HCT116 (cell line): ENCODE measurements around the gene CCDC91. TPM values are rescaled to one million over a fixed set of nuclear protein-coding genes. Genes with fewer than 3 reads are reported as not detected.

Source experiments
- ATAC-seq: fragments of 200-7000 bp; cut with Tn5 transposase; 2 replicates; pipeline ENCODE4 v1.9.1; 2020; ENCODE audit warnings: mild to moderate bottlenecking, moderate library complexity
- BruUV-seq: library from RNA; stranded (reverse); fragments of 400-500 nt; replicated peaks from 2 replicates; lab custom pipeline; 2021; lab: Mats Ljungman, UMichigan
- CTCF ChIA-PET: fragments of 300-600 bp; sonication (Branson Sonifier 250); formaldehyde crosslinking; loops from one replicate; lab custom pipeline; 2021; ENCODE audit warnings: antibody characterized with exemption; lab: Charles Lee
- POLR2A ChIA-PET: fragments of 300-600, 350-600 bp; sonication (Branson Sonifier 250); formaldehyde crosslinking; loops from one replicate; lab custom pipeline; 2021; ENCODE audit warnings: antibody characterized with exemption; lab: Charles Lee
- RAD21 ChIA-PET, 2 experiments: fragments of 300-600 bp; sonication (Branson Sonifier 250); formaldehyde crosslinking; loops; one replicate each; lab custom pipeline; 2023; ENCODE audit warnings: low total read pairs in 2 of 2; ENCODE audit not compliant: uncharacterized antibody in 2 of 2, unreplicated experiment in 2 of 2, low non-redundant PET in 1 of 2; lab: Charles Lee
- DNase-seq: peaks from one replicate; pipeline ENCODE4 v3.0.0-alpha.2; 2010; ENCODE audit warnings: low read depth, low spot score
- H2AFZ ChIP-seq: fragments of 200-600 bp; shearing (Covaris generic), sonication (generic); 2 replicates; pipeline ENCODE4 v1.6.1; 2017; ENCODE audit warnings: low read depth, mixed run types, mixed read lengths, antibody characterized with exemption, low read length; ENCODE audit not compliant: poor library complexity, severe bottlenecking
- H3K27ac ChIP-seq: 2 replicates; pipeline ENCODE4 v1.5.1; 2012; ENCODE audit warnings: low read depth, low read length
- H3K27me3 ChIP-seq: fragments of 200-600 bp; sonication (generic); 2 replicates; pipeline ENCODE4 v1.6.1; 2016; ENCODE audit warnings: mixed run types, low read length, mixed read lengths; ENCODE audit not compliant: insufficient read depth
- H3K36me3 ChIP-seq, 2 experiments: fragments of 200-500 bp in 1 of 2; fragments of 200-600 bp in 1 of 2; sonication (Bioruptor generic) in 1 of 2; sonication (generic) in 1 of 2; 2 replicates each; pipeline versions ENCODE4 v1.5.1 to v1.6.1; 2014 to 2016; ENCODE audit warnings: low read length in 2 of 2, inconsistent platforms in 1 of 2, mixed read lengths in 1 of 2, mixed run types in 1 of 2; ENCODE audit not compliant: insufficient read depth in 2 of 2, control insufficient read depth in 1 of 2
- H3K4me1 ChIP-seq, 2 experiments: fragments of 200-600 bp in 1 of 2; sonication (generic) in 1 of 2; 2 replicates each; pipeline versions ENCODE4 v1.5.1 to v1.6.1; 2012 to 2017; ENCODE audit warnings: low read length in 2 of 2, inconsistent platforms in 1 of 2, mild to moderate bottlenecking in 1 of 2, mixed read lengths in 1 of 2, mixed run types in 1 of 2, moderate library complexity in 1 of 2; ENCODE audit not compliant: insufficient read depth in 2 of 2, control insufficient read depth in 1 of 2
- H3K4me2 ChIP-seq: fragments of 200-600 bp; sonication (generic); 2 replicates; pipeline ENCODE4 v1.6.1; 2017; ENCODE audit warnings: mixed run types, low read length, mixed read lengths
- H3K4me3 ChIP-seq, 2 experiments: fragments of 200-600 bp in 1 of 2; sonication (generic) in 1 of 2; replicated peaks in 1 of 2; 2 replicates each; pipeline ENCODE4 v1.5.1; 2011 to 2016; ENCODE audit warnings: low read length in 2 of 2, control low read depth in 1 of 2, low read depth in 1 of 2, mild to moderate bottlenecking in 1 of 2, mixed read lengths in 1 of 2, mixed run types in 1 of 2
- H3K79me2 ChIP-seq: fragments of 200-600 bp; sonication (generic); 2 replicates; pipeline ENCODE4 v1.6.1; 2017; ENCODE audit warnings: mild to moderate bottlenecking, mixed run types, low read length, moderate library complexity, mixed read lengths; ENCODE audit not compliant: insufficient read depth
- H3K9ac ChIP-seq: fragments of 200-600 bp; sonication (generic); 2 replicates; pipeline ENCODE4 v1.6.1; 2016; ENCODE audit warnings: low read length, mixed read lengths
- H3K9me2 ChIP-seq: fragments of 200-600 bp; sonication (generic), shearing (Covaris generic); 2 replicates; pipeline ENCODE4 v1.6.1; 2017; ENCODE audit warnings: mixed run types, mild to moderate bottlenecking, moderate library complexity; ENCODE audit not compliant: insufficient read depth
- H3K9me3 ChIP-seq, 2 experiments: fragments of 200-500 bp in 1 of 2; fragments of 200-600 bp in 1 of 2; sonication (Bioruptor generic) in 1 of 2; sonication (generic) in 1 of 2; 2 replicates each; pipeline ENCODE4 v1.6.1; 2014 to 2017; ENCODE audit warnings: low read length in 2 of 2, mixed read lengths in 2 of 2, inconsistent platforms in 1 of 2, low read depth in 1 of 2, mild to moderate bottlenecking in 1 of 2, mixed run types in 1 of 2, moderate library complexity in 1 of 2; ENCODE audit not compliant: control insufficient read depth in 1 of 2, insufficient read depth in 1 of 2
- H4K20me1 ChIP-seq: fragments of 200-600 bp; sonication (generic), shearing (Covaris generic); 2 replicates; pipeline ENCODE4 v1.6.1; 2017; ENCODE audit warnings: mixed run types, mild to moderate bottlenecking, moderate library complexity; ENCODE audit not compliant: insufficient read depth
- CEBPB ChIP-seq: IDR thresholded peaks from 2 replicates; pipeline ENCODE4 v1.6.1; 2012; ENCODE audit warnings: low read depth
- EGR1 ChIP-seq: IDR thresholded peaks from 2 replicates; pipeline ENCODE4 v1.6.1; 2012; ENCODE audit warnings: low read depth
- ELF1 ChIP-seq: IDR thresholded peaks from 2 replicates; pipeline ENCODE4 v1.6.1; 2012; ENCODE audit warnings: low read depth, borderline replicate concordance
- FOSL1 ChIP-seq: IDR thresholded peaks from 2 replicates; pipeline ENCODE4 v1.6.1; 2012; ENCODE audit warnings: low read depth
- JUND ChIP-seq: IDR thresholded peaks from 2 replicates; pipeline ENCODE4 v1.6.1; 2012
- POLR2A ChIP-seq: IDR thresholded peaks from 2 replicates; pipeline ENCODE4 v1.7.0; 2011; ENCODE audit warnings: borderline replicate concordance; ENCODE audit not compliant: insufficient read depth, insufficient read length; ENCODE audit errors: extremely low read depth
- POLR2AphosphoS5 ChIP-seq: IDR thresholded peaks from 2 replicates; pipeline ENCODE4 v1.6.1; 2011; ENCODE audit warnings: mild to moderate bottlenecking, low read depth, low read length, moderate library complexity
- RAD21 ChIP-seq: IDR thresholded peaks from 2 replicates; pipeline ENCODE4 v1.6.1; 2012; ENCODE audit warnings: low read depth, mild to moderate bottlenecking
- SIN3A ChIP-seq: IDR thresholded peaks from 2 replicates; pipeline ENCODE4 v1.6.1; 2012; ENCODE audit warnings: low read depth
- SP1 ChIP-seq: IDR thresholded peaks from 2 replicates; pipeline ENCODE4 v1.6.1; 2012; ENCODE audit warnings: low read depth
- TCF7L2 ChIP-seq: IDR thresholded peaks from 2 replicates; pipeline ENCODE4 v1.7.0; 2011; ENCODE audit warnings: borderline replicate concordance, inconsistent platforms; ENCODE audit not compliant: insufficient read depth, insufficient read length; ENCODE audit errors: extremely low read depth
- YY1 ChIP-seq: IDR thresholded peaks from 2 replicates; pipeline ENCODE4 v1.6.1; 2011; ENCODE audit warnings: low read length, low read depth, moderate library complexity, mild to moderate bottlenecking; ENCODE audit not compliant: insufficient replicate concordance; ENCODE audit errors: extremely low read depth
- ZNF274 ChIP-seq: fragments of 200-500 bp; sonication (Bioruptor generic); IDR thresholded peaks from 2 replicates; pipeline ENCODE4 v1.6.1; 2014; ENCODE audit warnings: mild to moderate bottlenecking, low read depth, low read length, inconsistent platforms
- intact Hi-C: fragments of 100-400 bp; cut with micrococcal nuclease; formaldehyde crosslinking; loops from 2 replicates; pipeline ENCODE4 v1.10.0; 2022
- total RNA-seq: library from RNA; stranded (reverse); gene quantifications from one replicate; pipeline ENCODE4 v1.2.1, GENCODE V29; 2021; ENCODE audit not compliant: unreplicated experiment
- TF ChIP-seq, protein P1 (sequence below), 3 experiments: fragments of 200-600 bp in 1 of 3; sonication (generic) in 1 of 3; IDR thresholded peaks in 2 of 3; conservative IDR thresholded peaks in 1 of 3; 2 replicates each; pipeline ENCODE4 v1.5.1; 2012 to 2017; ENCODE audit warnings: low read depth in 2 of 3, low read length in 2 of 3, antibody characterized with exemption in 1 of 3, borderline replicate concordance in 1 of 3, control low read depth in 1 of 3, mild to moderate bottlenecking in 1 of 3, mixed read lengths in 1 of 3, mixed run types in 1 of 3, moderate library complexity in 1 of 3; ENCODE audit not compliant: insufficient read depth in 1 of 3
- TF ChIP-seq, protein P2 (sequence below): IDR thresholded peaks from 2 replicates; pipeline ENCODE4 v1.6.1; 2012
- TF ChIP-seq, protein P3 (sequence below): IDR thresholded peaks from 2 replicates; pipeline ENCODE4 v1.6.1; 2012
- TF ChIP-seq, protein P4 (sequence below): IDR thresholded peaks from 2 replicates; pipeline ENCODE4 v1.6.1; 2011; ENCODE audit warnings: mild to moderate bottlenecking, low read length, moderate library complexity; ENCODE audit not compliant: insufficient replicate concordance; ENCODE audit errors: extremely low read depth

Gene CCDC91
- total RNA-seq, 1 experiment from 2014 or later = 18.1 TPM

DNA sequence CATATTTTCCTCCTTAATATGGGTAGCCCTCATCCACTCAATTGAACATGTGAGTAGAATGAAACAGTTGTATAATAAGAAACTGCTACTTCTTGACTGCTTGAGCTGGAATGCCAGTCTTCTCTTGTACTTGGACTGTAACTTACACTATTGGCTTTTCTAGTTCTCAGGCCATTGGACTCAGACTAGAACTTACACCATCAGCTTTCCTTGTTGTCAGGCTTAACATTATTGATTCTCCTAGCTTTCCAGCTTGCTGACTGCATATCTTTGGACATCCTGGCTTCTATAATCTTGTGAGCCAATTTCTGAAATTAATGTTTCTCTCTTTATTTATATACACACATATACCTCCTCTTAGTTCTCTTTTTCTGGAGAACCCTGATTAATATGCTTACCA, 24.8 kb downstream of the CCDC91 start (continued):
- TF ChIP-seq, protein P1, sequence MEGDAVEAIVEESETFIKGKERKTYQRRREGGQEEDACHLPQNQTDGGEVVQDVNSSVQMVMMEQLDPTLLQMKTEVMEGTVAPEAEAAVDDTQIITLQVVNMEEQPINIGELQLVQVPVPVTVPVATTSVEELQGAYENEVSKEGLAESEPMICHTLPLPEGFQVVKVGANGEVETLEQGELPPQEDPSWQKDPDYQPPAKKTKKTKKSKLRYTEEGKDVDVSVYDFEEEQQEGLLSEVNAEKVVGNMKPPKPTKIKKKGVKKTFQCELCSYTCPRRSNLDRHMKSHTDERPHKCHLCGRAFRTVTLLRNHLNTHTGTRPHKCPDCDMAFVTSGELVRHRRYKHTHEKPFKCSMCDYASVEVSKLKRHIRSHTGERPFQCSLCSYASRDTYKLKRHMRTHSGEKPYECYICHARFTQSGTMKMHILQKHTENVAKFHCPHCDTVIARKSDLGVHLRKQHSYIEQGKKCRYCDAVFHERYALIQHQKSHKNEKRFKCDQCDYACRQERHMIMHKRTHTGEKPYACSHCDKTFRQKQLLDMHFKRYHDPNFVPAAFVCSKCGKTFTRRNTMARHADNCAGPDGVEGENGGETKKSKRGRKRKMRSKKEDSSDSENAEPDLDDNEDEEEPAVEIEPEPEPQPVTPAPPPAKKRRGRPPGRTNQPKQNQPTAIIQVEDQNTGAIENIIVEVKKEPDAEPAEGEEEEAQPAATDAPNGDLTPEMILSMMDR (IDR thresholded peaks at IDR 0.05 in 2 of 3, conservative IDR thresholded peaks at IDR 0.05 in 1 of 3; ENCODE audit: borderline replicate concordance in 1 of 3, insufficient read depth in 1 of 3, low read depth in 2 of 3, low read length in 2 of 3) = no peak
- TF ChIP-seq FOSL1 (no peak), EGR1 (no peak), ELF1 (no peak), RAD21 (no peak), ZNF274 (no peak), JUND (no peak), TCF7L2 (no peak), CEBPB (no peak), POLR2AphosphoS5 (no peak)
- TF ChIP-seq, protein P2, sequence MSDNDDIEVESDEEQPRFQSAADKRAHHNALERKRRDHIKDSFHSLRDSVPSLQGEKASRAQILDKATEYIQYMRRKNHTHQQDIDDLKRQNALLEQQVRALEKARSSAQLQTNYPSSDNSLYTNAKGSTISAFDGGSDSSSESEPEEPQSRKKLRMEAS = no peak
- TF ChIP-seq, protein P3, sequence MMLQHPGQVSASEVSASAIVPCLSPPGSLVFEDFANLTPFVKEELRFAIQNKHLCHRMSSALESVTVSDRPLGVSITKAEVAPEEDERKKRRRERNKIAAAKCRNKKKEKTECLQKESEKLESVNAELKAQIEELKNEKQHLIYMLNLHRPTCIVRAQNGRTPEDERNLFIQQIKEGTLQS = no peak
- TF ChIP-seq, all 23 proteins: peak for 0

DNA sequence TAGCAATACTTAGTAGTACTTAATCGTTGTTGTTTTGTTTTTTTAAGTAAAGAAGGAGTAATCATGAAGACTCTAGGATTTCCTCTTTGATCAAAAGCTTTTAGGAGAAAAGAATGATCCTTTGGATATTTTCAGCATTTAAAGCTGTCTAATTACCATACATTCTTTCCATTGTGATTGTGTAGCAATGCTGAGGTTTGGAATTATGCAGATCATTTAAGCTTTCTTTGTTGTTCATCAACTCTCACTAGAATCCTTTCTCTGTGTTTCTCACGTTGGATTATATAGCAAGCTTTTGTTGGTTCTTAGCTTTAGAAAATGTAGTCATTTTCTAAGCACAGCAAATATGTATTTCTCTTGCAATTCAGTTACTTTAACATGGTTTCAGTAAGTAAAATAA, 25.8 kb downstream of the CCDC91 start:
- Histone ChIP-seq H3K9me3 (no peaks in the 10 kb centered on the region), H4K20me1 (no peaks in the 10 kb centered on the region), H3K4me2 (no peak overlapping the region), H3K79me2 (no peaks in the 10 kb centered on the region), H3K9ac (no peak overlapping the region), H3K9me2 (no peaks in the 10 kb centered on the region), H3K27ac (no peak overlapping the region), H2AFZ (no peak overlapping the region), H3K4me3 (no peak overlapping the region), H3K36me3 (no peaks in the 10 kb centered on the region), H3K27me3 (no peaks in the 10 kb centered on the region), H3K4me1 (no peaks in the 10 kb centered on the region)
- DNase-seq (no peak), ATAC-seq (no peak)
- CTCF ChIA-PET = no interaction called here
- RAD21 ChIA-PET = no interaction called here
- POLR2A ChIA-PET = no interaction called here
- no TSS peak for BruUV-seq
- intact Hi-C loops = no loop called here
- TF ChIP-seq, protein P3 = no peak
- TF ChIP-seq JUND (no peak), SP1 (no peak), POLR2A (no peak), SIN3A (no peak), CEBPB (no peak), ELF1 (no peak), YY1 (no peak), RAD21 (no peak), EGR1 (no peak), ZNF274 (no peak), TCF7L2 (no peak)
- TF ChIP-seq, protein P2 = no peak
- TF ChIP-seq, protein P4, sequence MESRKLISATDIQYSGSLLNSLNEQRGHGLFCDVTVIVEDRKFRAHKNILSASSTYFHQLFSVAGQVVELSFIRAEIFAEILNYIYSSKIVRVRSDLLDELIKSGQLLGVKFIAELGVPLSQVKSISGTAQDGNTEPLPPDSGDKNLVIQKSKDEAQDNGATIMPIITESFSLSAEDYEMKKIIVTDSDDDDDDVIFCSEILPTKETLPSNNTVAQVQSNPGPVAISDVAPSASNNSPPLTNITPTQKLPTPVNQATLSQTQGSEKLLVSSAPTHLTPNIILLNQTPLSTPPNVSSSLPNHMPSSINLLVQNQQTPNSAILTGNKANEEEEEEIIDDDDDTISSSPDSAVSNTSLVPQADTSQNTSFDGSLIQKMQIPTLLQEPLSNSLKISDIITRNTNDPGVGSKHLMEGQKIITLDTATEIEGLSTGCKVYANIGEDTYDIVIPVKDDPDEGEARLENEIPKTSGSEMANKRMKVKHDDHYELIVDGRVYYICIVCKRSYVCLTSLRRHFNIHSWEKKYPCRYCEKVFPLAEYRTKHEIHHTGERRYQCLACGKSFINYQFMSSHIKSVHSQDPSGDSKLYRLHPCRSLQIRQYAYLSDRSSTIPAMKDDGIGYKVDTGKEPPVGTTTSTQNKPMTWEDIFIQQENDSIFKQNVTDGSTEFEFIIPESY = no peak
